Measurements from ENCODE around the gene FBXO2.

FBXO2 gene

DNA sequence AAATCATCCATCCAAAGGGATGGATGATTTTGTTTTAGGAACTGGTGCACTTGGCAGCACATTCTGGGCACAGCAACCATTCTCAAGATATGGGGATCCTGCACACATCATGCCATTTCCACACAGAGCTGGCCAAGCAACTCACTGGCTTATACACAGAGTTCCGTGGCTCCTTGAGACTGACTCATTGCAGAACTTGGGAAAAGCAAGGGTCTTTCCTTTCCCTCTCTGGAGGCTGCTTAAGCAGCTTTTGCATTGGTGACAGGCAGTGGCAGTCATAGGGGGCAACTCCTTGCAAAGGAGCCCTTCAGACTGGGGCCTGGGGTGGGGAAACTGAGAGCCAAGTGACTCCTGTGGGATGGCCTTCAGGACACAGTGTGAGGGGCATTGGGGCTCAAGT is 28.6 kb upstream of the FBXO2 start:
- TF ChIP-seq SIN3A (IDR thresholded peaks at IDR 0.05; ENCODE audit: borderline replicate concordance, insufficient read depth, low read length), result no peak
- no peak for TF ChIP-seq POLR2AphosphoS5 (IDR thresholded peaks at IDR 0.05; ENCODE audit: low read depth, low read length)
- TF ChIP-seq, protein P1, sequence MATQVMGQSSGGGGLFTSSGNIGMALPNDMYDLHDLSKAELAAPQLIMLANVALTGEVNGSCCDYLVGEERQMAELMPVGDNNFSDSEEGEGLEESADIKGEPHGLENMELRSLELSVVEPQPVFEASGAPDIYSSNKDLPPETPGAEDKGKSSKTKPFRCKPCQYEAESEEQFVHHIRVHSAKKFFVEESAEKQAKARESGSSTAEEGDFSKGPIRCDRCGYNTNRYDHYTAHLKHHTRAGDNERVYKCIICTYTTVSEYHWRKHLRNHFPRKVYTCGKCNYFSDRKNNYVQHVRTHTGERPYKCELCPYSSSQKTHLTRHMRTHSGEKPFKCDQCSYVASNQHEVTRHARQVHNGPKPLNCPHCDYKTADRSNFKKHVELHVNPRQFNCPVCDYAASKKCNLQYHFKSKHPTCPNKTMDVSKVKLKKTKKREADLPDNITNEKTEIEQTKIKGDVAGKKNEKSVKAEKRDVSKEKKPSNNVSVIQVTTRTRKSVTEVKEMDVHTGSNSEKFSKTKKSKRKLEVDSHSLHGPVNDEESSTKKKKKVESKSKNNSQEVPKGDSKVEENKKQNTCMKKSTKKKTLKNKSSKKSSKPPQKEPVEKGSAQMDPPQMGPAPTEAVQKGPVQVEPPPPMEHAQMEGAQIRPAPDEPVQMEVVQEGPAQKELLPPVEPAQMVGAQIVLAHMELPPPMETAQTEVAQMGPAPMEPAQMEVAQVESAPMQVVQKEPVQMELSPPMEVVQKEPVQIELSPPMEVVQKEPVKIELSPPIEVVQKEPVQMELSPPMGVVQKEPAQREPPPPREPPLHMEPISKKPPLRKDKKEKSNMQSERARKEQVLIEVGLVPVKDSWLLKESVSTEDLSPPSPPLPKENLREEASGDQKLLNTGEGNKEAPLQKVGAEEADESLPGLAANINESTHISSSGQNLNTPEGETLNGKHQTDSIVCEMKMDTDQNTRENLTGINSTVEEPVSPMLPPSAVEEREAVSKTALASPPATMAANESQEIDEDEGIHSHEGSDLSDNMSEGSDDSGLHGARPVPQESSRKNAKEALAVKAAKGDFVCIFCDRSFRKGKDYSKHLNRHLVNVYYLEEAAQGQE (IDR thresholded peaks at IDR 0.05; ENCODE audit: insufficient read depth in 1 of 2, low read depth in 2 of 2, low read length in 2 of 2), result no peak
- TF ChIP-seq TAF1 (IDR thresholded peaks at IDR 0.05; ENCODE audit: borderline replicate concordance, insufficient read depth, low read length), result no peak
- TF ChIP-seq FOXP2 (optimal IDR thresholded peaks at IDR 0.05; ENCODE audit: borderline replicate concordance, extremely low read depth, extremely low read length, insufficient read depth), result no peak

DNA sequence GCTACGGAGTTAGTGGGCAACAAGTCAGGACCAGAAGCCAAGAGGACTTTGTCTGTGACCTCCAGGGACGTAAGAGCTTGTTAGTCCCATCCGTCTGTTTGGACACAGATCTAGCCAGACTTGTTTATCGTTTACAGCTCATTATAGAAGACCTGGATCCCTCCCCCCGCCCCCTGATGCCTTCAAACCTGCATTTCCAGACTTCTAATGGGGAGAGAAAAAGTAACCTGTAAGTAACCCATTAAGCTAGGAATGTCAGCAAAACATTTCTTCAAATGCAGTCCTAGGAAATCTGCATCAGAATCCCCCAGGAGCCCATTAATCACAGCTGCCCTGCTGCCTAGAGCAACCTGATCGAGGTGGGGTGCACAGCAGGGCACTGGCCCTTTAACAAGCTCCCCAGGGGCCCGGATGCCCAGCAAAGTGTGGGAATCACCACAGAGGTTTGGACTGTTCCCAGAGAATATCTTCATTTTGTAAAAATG is 28.1 kb upstream of the FBXO2 start:
- TF ChIP-seq SIN3A (IDR thresholded peaks at IDR 0.05; ENCODE audit: borderline replicate concordance, insufficient read depth, low read length), result no peak
- TF ChIP-seq FOXP2 (optimal IDR thresholded peaks at IDR 0.05; ENCODE audit: borderline replicate concordance, extremely low read depth, extremely low read length, insufficient read depth), result no peak
- TF ChIP-seq POLR2AphosphoS5 (IDR thresholded peaks at IDR 0.05; ENCODE audit: low read depth, low read length), result no peak
- no peak for TF ChIP-seq TAF1 (IDR thresholded peaks at IDR 0.05; ENCODE audit: borderline replicate concordance, insufficient read depth, low read length)
- TF ChIP-seq, protein P1 (IDR thresholded peaks at IDR 0.05; ENCODE audit: insufficient read depth in 1 of 2, low read depth in 2 of 2, low read length in 2 of 2), result no peak

DNA sequence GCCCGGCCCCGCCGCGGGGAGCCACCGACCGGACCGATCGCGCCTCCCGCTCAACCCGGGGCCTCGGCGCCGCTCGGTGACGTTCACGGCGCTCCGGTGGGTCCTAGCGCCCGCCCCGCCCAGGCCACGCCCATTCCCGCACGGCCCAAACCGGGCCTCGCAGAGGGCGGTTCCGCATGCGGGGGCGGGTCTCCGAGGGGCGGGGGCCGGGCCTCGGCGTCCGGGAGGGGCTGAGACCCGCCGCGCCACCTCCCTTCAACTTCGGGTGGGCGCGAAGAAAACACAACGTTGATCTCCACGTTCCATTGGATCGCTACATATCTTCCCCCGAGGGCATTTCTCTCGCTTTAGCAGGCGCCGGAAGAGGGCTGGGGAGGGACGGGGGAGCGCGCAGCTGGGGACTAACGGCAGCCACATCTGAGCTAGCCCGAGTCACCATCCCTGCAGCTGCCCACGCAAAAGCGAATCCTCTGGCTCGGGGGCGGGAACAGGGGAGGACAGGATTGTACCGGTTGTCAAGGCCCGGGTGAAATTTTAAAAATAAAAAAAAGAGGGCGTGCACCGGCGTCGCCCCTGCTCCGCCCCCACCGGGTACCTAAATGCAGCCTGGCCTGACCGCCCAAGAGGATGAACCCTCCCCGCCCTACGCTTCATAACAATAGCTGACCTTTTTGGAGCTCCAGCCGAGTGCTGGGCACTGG is 27.0 kb upstream of the FBXO2 start, which contains the start of gene MAD2L2:
Gene MAD2L2 (minus strand): TSS at position 78 of the 701 bp plus-strand sequence. CDS start 547 bp downstream, outside the sequence.
- peak; percentile 60; the same call in 1 of the 2 replicates for TF ChIP-seq POLR2AphosphoS5 (IDR thresholded peaks at IDR 0.05; ENCODE audit: low read depth, low read length)
- TF ChIP-seq, protein P1 (IDR thresholded peaks at IDR 0.05; ENCODE audit: insufficient read depth in 1 of 2, low read depth in 2 of 2, low read length in 2 of 2), result no peak
- TF ChIP-seq TAF1 (IDR thresholded peaks at IDR 0.05; ENCODE audit: borderline replicate concordance, insufficient read depth, low read length), result no peak
- peak; percentile 84 for TF ChIP-seq FOXP2 (optimal IDR thresholded peaks at IDR 0.05; ENCODE audit: borderline replicate concordance, extremely low read depth, extremely low read length, insufficient read depth)
- TF ChIP-seq SIN3A (IDR thresholded peaks at IDR 0.05; ENCODE audit: borderline replicate concordance, insufficient read depth, low read length), result no peak

DNA sequence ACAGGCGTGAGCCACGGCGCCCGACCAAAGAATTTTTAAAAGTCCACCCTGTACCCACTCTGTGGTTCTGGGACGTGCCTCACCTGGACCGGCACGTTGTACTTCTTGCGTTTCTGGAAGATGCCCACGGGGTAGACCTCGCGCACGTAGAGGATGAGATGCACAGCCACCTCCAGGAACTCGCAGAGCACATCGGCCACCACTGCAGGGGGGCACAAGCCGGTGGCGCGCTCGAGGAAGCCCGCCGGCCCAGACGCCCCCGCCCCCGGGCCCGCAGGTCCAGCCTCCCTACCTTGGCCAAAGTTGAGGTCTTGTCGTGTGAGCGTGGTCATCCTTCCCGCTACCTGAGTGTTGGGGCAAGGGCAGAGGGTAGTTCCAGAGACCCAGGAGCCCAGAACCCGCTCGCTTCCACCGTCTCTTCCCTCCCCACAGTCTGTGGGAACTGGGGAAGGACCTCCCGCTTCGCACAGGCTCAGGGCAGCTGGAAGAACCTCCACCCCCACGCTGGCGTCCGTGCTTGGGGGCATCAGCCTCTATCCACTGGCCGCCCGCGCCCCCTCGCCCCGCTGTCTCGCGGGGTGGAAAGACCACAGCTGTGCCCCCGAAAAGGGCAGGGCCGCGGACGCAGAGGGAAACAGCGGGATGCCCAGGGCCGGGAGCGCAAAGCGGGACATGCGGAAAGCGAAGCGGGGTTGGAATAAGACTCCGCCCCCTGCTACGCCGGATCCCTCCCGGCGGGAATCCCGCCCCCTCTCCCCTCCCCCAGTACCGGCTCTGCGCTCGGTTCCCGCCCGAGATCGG is 26.2 kb upstream of the FBXO2 start:
- TF ChIP-seq, protein P1 (IDR thresholded peaks at IDR 0.05; ENCODE audit: insufficient read depth in 1 of 2, low read depth in 2 of 2, low read length in 2 of 2), result no peak
- TF ChIP-seq FOXP2 (optimal IDR thresholded peaks at IDR 0.05; ENCODE audit: borderline replicate concordance, extremely low read depth, extremely low read length, insufficient read depth), result no peak
- TF ChIP-seq POLR2AphosphoS5 (IDR thresholded peaks at IDR 0.05; ENCODE audit: low read depth, low read length), result no peak
- TF ChIP-seq TAF1 (IDR thresholded peaks at IDR 0.05; ENCODE audit: borderline replicate concordance, insufficient read depth, low read length), result no peak
- TF ChIP-seq SIN3A (IDR thresholded peaks at IDR 0.05; ENCODE audit: borderline replicate concordance, insufficient read depth, low read length), result no peak
